ENCODE results near the gene DNMT3A.

The DNMT3A gene

DNA sequence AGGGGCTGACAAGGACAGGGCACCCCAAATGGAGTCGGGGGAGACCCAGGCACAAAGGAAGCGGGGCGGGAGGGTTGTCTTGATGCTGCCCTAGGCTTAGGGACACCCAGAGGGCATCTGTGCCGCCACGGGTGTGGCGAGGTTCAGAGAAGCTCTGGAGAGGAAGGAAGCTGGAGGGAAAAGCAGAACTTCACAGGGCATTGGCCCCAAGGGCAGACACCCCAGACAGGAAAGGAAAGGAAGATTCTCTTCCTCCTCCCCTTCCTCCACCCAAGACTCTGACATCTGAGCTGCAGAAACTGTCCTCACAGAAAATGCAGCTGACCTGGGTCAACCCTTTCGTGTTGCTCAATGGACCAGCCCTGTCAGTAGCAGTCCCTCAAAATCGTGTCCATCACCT, 25.6 kb downstream of the DNMT3A start:
- Histone ChIP-seq H3K36me3 (ENCODE audit: insufficient read depth, low read depth, low read length) (no peaks in the 10 kb centered on the region), H3K4me1 (ENCODE audit: insufficient read depth, low read length) (peaks cover 21% of the 10 kb centered on the region; the same call in 1 of the 2 replicates), H3K9me3 (ENCODE audit: insufficient read depth, low read depth, low read length) (no peaks in the 10 kb centered on the region), H3K27me3 (ENCODE audit: insufficient read depth, low read length) (no peaks in the 10 kb centered on the region), H3K27ac (ENCODE audit: low read length) (no peak overlapping the region), H3K9ac (ENCODE audit: low read depth, low read length) (no peak overlapping the region), H3K4me3 (ENCODE audit: low read length) (no peak overlapping the region)

DNA sequence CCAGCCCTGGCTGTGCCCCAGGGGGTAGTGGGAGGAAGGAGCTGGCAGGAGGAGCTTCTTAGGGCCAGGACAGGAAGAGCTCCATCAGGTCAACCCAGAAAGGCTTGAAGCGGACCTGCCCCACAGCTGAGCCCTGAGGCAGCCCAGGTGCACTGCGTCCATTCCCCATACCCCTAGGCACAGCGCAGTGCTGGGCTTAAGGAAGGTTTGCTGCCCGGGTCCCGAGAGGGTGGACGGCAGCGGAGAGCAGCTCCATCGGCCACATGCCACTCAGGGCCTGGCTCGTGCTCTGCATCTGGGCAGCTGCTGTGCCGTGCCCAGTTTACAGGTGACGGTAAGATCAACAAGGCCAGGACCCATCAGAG, 26.4 kb downstream of the DNMT3A start:
- peaks cover 27% of the 10 kb centered on the region for H3K4me1 ChIP-seq (ENCODE audit: insufficient read depth, low read length)
- H3K27ac ChIP-seq (ENCODE audit: low read length) = no peak overlapping the region
- H3K27me3 ChIP-seq (ENCODE audit: insufficient read depth, low read length) = no peaks in the 10 kb centered on the region
- H3K9ac ChIP-seq (ENCODE audit: low read depth, low read length) = peak overlapping the region; percentile 35; the same call in 1 of the 2 replicates
- H3K4me3 ChIP-seq (ENCODE audit: low read length) = no peak overlapping the region
- no peaks in the 10 kb centered on the region for H3K9me3 ChIP-seq (ENCODE audit: insufficient read depth, low read depth, low read length)
- H3K36me3 ChIP-seq (ENCODE audit: insufficient read depth, low read depth, low read length) = no peaks in the 10 kb centered on the region

DNA sequence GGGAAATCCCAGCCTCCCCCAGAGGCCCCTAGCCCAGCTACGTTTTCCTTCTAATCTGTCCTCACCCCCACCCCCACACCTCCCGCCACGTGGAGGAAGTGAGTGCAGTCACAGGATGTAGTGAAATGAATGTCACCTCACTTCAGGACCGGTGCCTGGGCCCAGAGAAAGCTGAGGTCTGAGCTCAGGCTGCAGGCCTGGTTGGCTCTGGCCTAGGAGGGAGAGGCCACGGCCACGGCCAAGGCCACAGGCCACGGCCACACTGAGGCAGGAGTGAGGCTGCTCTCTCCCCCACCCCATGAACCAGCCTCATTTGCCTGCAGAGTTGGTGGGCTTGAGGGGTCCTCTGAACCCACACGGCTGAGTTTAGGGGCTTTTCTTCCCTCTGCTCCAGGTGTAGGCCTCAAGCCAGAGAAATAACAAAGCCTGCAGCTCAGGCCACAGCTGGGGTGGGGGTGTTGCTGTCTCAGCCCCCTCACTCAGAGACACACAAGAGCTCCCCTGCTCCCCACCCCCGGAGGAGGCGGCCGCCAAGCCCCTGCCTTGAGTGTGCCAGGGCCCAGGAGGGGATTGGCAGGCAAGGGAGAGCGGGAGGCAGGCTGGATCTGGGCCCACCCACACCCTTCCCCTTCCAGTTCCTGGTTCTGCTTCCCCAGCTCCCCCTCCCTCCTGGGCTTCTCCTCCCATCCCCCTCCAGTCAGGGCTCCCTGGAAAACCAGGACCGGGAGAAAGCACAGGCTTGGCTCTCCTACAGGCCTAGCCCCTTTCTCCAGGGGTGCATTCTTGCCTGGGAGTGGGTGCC, 27.0 kb downstream of the DNMT3A start:
- Histone ChIP-seq H3K9ac (ENCODE audit: low read depth, low read length) (peak overlapping the region; percentile 49; the same call in 1 of the 2 replicates), H3K4me1 (ENCODE audit: insufficient read depth, low read length) (peaks cover 28% of the 10 kb centered on the region), H3K27ac (ENCODE audit: low read length) (peak overlapping the region; percentile 41)

DNA sequence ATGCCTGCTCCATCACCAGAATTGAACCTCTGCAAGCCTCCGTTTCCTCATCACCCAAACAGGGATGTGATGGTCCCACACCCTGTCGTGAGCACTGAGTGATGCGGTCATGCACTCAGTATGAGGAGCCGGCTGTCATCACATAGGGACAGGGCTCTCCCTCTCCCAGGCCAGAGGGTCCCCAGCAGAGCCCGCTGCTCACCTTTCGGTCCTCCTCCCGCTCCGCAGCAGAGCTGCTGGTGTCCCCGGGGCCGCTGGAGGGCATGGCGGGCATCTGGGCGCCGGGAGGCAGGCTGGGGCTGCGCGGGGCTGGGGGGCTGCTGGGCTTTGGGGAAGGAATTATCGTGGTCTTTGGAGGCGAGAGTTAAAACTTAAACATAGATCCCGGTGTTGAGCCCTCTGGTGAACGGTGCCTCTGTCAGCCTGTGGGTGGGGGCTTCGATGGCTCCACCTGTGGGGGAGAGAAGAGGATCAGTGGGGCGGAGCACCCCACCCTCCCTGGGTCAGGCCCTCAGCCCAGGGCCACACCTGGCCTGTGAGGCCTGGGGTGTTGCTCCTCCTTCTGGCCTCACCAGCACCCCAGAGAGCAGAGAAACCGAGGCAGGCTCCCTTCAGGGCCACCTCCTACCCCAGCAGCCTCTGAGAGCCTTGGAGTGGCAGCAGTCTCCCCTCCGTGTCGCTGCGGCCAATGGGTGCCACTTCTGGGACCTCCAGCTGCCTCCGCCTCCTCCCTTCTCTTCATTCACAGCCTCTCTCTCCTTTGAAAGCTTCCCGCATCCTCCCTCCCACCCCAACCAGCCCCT, 27.8 kb downstream of the DNMT3A start:
- Histone ChIP-seq H3K27me3 (ENCODE audit: insufficient read depth, low read length) (no peaks in the 10 kb centered on the region), H3K9ac (ENCODE audit: low read depth, low read length) (peak overlapping the region; percentile 49; the same call in 1 of the 2 replicates), H3K27ac (ENCODE audit: low read length) (peak overlapping the region; percentile 41), H3K4me3 (ENCODE audit: low read length) (no peak overlapping the region), H3K9me3 (ENCODE audit: insufficient read depth, low read depth, low read length) (no peaks in the 10 kb centered on the region), H3K4me1 (ENCODE audit: insufficient read depth, low read length) (peaks cover 28% of the 10 kb centered on the region), H3K36me3 (ENCODE audit: insufficient read depth, low read depth, low read length) (no peaks in the 10 kb centered on the region)

More for the DNA sequence above, 27.0 kb downstream of the DNMT3A start:
- Histone ChIP-seq H3K27me3 (ENCODE audit: insufficient read depth, low read length) (no peaks in the 10 kb centered on the region), H3K9me3 (ENCODE audit: insufficient read depth, low read depth, low read length) (no peaks in the 10 kb centered on the region), H3K36me3 (ENCODE audit: insufficient read depth, low read depth, low read length) (no peaks in the 10 kb centered on the region), H3K4me3 (ENCODE audit: low read length) (no peak overlapping the region)

DNA sequence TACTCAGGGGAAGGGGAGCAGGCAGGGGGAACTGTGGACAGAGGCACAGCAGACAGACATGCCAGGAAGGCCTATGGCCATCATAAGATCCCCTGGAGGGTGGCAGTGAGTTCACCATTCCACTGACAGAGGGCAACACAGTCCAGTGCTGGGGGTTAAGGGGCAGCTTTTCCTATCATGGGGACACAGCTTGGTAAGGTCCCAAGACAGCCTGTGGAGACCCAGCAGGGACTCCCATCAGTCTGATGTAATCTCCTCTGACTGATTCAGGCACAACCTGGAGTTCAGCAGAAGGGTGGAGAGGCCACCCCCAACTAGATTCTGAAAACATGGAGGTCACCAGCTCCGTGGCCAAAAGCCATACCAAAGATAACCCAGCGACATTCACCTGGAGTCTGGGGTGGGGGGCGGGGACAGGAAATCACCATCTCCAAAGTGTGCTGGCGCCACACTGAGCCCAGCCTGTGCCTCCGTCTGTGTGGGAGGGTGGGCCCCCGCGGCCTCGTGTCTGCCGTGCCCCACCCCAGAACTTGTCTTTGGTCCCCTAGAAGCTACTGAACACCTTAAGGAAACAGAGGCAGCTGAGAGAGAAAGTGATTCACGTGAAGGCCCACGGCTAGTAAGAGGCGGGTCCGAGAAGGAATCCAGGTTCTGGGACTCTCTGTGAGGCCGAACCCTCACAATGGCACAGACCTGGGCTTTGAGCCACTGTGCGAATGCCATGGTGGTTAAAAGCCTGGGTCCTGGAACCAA, 28.6 kb downstream of the DNMT3A start:
- Histone ChIP-seq H3K4me3 (ENCODE audit: low read length) (no peak overlapping the region), H3K27me3 (ENCODE audit: insufficient read depth, low read length) (no peaks in the 10 kb centered on the region), H3K4me1 (ENCODE audit: insufficient read depth, low read length) (peaks cover 28% of the 10 kb centered on the region), H3K9me3 (ENCODE audit: insufficient read depth, low read depth, low read length) (no peaks in the 10 kb centered on the region), H3K9ac (ENCODE audit: low read depth, low read length) (peak overlapping the region; percentile 28; the same call in 1 of the 2 replicates), H3K27ac (ENCODE audit: low read length) (no peak overlapping the region), H3K36me3 (ENCODE audit: insufficient read depth, low read depth, low read length) (no peaks in the 10 kb centered on the region)

DNA sequence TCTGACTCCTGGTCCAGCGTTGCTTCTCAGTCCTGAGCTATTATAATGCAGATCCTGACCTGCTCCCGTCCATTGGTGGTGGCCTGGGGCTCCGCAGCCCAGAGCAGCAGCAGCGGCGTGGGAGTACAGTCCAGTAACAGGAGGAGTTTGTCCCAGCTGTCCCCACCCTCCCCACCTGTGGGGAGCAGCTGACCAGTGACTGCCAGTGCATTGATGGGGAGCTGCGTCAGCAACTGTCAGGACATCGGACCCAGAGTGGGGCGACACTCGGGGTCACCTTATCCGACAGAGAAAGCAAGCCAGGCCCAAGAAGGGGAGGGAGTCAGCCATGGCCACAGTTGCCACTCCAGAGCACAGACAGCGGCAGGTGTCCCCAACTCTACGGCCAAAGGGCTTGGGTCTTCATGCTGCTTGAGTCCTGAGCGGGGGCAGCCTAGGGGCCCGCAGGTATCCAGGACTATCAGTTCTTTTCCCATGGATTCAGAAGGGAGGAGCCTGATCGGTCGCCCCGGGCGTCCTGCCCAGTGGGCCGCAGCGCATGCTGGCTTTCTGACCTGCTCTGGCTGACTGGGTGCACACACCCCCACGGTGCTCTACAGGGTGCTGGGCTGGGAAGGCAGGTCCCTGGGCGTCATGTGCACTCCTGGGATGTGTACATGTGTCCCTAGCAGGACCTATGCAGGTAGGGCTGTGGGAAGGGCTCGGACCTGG, 29.7 kb downstream of the DNMT3A start:
- Histone ChIP-seq H3K4me3 (ENCODE audit: low read length) (no peak overlapping the region), H3K27ac (ENCODE audit: low read length) (no peak overlapping the region), H3K27me3 (ENCODE audit: insufficient read depth, low read length) (no peaks in the 10 kb centered on the region), H3K36me3 (ENCODE audit: insufficient read depth, low read depth, low read length) (no peaks in the 10 kb centered on the region), H3K9me3 (ENCODE audit: insufficient read depth, low read depth, low read length) (no peaks in the 10 kb centered on the region), H3K4me1 (ENCODE audit: insufficient read depth, low read length) (peaks cover 28% of the 10 kb centered on the region), H3K9ac (ENCODE audit: low read depth, low read length) (peak overlapping the region; percentile 28; the same call in 1 of the 2 replicates)

DNA sequence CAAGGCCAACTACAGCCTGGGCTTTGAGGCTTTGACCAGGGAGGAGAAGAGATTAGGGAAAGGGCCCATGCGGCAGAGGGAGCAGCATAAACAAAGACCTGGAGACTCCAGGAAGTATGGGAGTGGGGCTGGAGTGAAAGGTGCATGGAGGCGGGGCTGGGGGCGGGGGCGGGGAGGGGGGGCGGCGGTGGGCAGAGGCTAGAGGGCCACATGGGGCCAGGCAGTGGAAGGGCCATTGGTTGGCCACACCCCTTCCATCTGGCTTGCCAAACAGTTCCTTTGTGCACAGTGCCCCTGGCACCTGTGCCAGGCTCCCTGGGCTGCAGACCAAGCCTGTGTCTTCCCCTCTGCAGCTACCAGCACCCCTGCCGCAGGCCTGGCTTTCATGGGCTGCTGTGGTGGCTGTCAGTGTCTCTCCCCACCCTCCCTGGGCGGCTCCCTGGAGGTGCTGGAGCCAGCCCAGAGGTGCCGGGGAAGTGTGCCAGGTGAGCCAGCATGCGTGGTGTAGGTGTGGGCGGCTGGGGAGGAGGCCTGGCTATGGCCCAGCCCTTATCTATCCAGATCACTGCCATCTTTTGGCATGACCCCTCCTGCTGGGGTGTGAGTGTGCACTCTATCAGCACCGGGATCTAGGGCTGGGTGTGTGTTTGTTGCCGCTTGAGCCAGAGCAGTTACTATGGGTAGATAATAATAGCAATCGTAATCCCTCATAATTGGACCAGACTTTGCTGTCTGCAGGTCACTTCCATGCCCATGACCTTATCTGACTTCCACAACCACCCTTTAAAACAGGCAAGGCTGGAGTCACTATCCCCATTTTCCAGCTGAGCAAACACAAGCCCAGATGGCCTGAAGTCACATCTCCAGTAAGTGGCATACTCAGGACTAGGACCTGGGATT, 30.5 kb downstream of the DNMT3A start:
- Histone ChIP-seq H3K27me3 (ENCODE audit: insufficient read depth, low read length) (no peaks in the 10 kb centered on the region), H3K36me3 (ENCODE audit: insufficient read depth, low read depth, low read length) (no peaks in the 10 kb centered on the region), H3K4me1 (ENCODE audit: insufficient read depth, low read length) (peaks cover 28% of the 10 kb centered on the region), H3K4me3 (ENCODE audit: low read length) (peak overlapping the region; percentile 8; the same call in 1 of the 2 replicates), H3K27ac (ENCODE audit: low read length) (peak overlapping the region; percentile 64), H3K9me3 (ENCODE audit: insufficient read depth, low read depth, low read length) (no peaks in the 10 kb centered on the region), H3K9ac (ENCODE audit: low read depth, low read length) (peak overlapping the region; percentile 53; the same call in 1 of the 2 replicates)

DNA sequence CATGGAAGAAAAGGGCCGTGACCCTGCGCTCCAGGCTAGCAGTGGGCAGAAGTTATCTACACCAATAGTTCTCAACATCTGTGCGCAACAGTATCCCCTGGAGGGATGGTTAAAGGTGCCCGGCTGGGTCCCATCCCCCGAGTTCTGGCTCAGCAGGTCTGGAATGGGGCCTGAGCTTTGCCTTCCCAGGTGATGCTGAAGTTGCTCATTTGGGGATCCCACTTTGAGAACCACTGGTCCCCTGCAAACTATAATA, 31.1 kb downstream of the DNMT3A start:
- no peaks in the 10 kb centered on the region for H3K9me3 ChIP-seq (ENCODE audit: insufficient read depth, low read depth, low read length)
- H3K9ac ChIP-seq (ENCODE audit: low read depth, low read length) = peak overlapping the region; percentile 53; the same call in 1 of the 2 replicates
- H3K4me3 ChIP-seq (ENCODE audit: low read length) = peak overlapping the region; percentile 8; the same call in 1 of the 2 replicates
- H3K36me3 ChIP-seq (ENCODE audit: insufficient read depth, low read depth, low read length) = no peaks in the 10 kb centered on the region
- H3K27me3 ChIP-seq (ENCODE audit: insufficient read depth, low read length) = no peaks in the 10 kb centered on the region
- peak overlapping the region; percentile 64 for H3K27ac ChIP-seq (ENCODE audit: low read length)
- peaks cover 28% of the 10 kb centered on the region for H3K4me1 ChIP-seq (ENCODE audit: insufficient read depth, low read length)

DNA sequence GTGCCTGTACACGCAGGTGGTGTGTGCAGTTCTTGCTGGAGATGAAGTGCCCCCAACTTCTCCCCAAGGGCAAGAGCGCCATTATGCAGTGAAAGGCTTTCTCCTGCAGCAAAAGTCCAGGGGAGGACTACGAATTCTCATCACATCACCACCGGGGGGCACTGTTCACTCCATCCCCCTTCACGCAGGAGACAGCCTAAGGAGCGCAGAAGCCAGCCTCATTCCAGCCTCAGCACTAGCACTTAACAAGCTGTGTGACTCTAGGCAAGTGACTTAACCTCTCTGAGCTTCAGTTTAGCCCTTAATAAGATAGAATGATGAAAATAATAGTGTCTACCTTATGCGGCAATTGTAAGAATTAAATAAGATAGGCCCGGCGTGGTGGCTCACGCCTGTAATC, 32.3 kb downstream of the DNMT3A start:
- H3K27ac ChIP-seq (ENCODE audit: low read length) = no peak overlapping the region
- peaks cover 34% of the 10 kb centered on the region for H3K4me1 ChIP-seq (ENCODE audit: insufficient read depth, low read length)
- no peaks in the 10 kb centered on the region for H3K9me3 ChIP-seq (ENCODE audit: insufficient read depth, low read depth, low read length)
- no peak overlapping the region for H3K9ac ChIP-seq (ENCODE audit: low read depth, low read length)
- H3K27me3 ChIP-seq (ENCODE audit: insufficient read depth, low read length) = no peaks in the 10 kb centered on the region
- no peaks in the 10 kb centered on the region for H3K36me3 ChIP-seq (ENCODE audit: insufficient read depth, low read depth, low read length)
- no peak overlapping the region for H3K4me3 ChIP-seq (ENCODE audit: low read length)

DNA sequence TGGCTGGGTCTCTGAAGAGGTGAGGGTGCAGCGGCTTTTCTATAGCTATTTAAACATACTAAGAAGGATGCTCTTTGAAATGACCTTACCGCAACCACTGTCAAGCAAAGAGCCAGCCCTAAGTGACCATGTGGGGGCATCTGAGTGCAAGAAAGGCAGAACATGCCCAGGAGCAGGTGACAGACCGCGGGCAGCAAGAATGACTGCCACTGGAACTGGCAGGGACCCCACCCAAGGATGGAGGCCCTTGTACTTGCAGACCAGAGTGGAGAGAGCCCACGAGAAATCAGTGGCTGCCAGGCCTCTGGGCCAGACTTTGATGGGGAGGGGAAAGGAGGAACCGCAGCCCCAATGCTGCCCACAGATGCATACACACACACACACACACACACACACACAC, 33.1 kb downstream of the DNMT3A start:
- H3K36me3 ChIP-seq (ENCODE audit: insufficient read depth, low read depth, low read length) = no peaks in the 10 kb centered on the region
- H3K9ac ChIP-seq (ENCODE audit: low read depth, low read length) = no peak overlapping the region
- H3K27me3 ChIP-seq (ENCODE audit: insufficient read depth, low read length) = no peaks in the 10 kb centered on the region
- no peak overlapping the region for H3K27ac ChIP-seq (ENCODE audit: low read length)
- H3K4me1 ChIP-seq (ENCODE audit: insufficient read depth, low read length) = peaks cover 38% of the 10 kb centered on the region
- no peaks in the 10 kb centered on the region for H3K9me3 ChIP-seq (ENCODE audit: insufficient read depth, low read depth, low read length)
- no peak overlapping the region for H3K4me3 ChIP-seq (ENCODE audit: low read length)

Measured in iPS-20b (cell line).